H1 (cell line): ENCODE results near the gene AMPD3. TPM values are rescaled to one million over a fixed set of nuclear protein-coding genes. Genes with fewer than 3 reads are reported as not detected.

ENCODE experiments used
- CTCF ChIA-PET: fragments of 300-600 bp; sonication (Branson Sonifier 250); formaldehyde crosslinking; loops from one replicate; lab custom pipeline; 2021; ENCODE audit not compliant: partially characterized antibody; lab: Charles Lee
- POLR2A ChIA-PET: fragments of 300-600 bp; sonication (Branson Sonifier 250); formaldehyde crosslinking; loops from one replicate; lab custom pipeline; 2021; ENCODE audit warnings: inconsistent platforms; ENCODE audit not compliant: partially characterized antibody; lab: Charles Lee
- DNase-seq, 2 experiments: peaks; one replicate each; pipeline versions ENCODE4 v3.0.0 to v3.0.0-alpha.2; 2010 to 2022; ENCODE audit warnings: low spot score in 2 of 2, low read depth in 1 of 2, mixed read lengths in 1 of 2
- FAIRE-seq: peaks from 2 replicates; lab custom pipeline; 2011; peaks lifted over from hg19 to GRCh38; lab: Jason Lieb, UNC
- H2AFZ ChIP-seq: 2 replicates; pipeline ENCODE4 v1.8.1; 2012; ENCODE audit warnings: low read length, inconsistent platforms
- H2AK5ac ChIP-seq: 2 replicates; pipeline ENCODE4 v1.6.1; 2013; ENCODE audit warnings: low read depth, low read length
- H2BK120ac ChIP-seq: replicated peaks from 2 replicates; pipeline ENCODE3; 2013; ENCODE audit warnings: low read depth, low read length, inconsistent platforms
- H2BK12ac ChIP-seq: 2 replicates; pipeline ENCODE4 v1.6.1; 2013; ENCODE audit warnings: low read depth, low read length
- H2BK15ac ChIP-seq: 2 replicates; pipeline ENCODE4 v1.6.1; 2013; ENCODE audit warnings: low read length
- H2BK20ac ChIP-seq: 2 replicates; pipeline ENCODE4 v1.6.1; 2013; ENCODE audit warnings: low read length
- H2BK5ac ChIP-seq: 2 replicates; pipeline ENCODE4 v1.6.1; 2013; ENCODE audit warnings: low read depth, low read length
- H3K14ac ChIP-seq: 2 replicates; pipeline ENCODE4 v1.6.1; 2013; ENCODE audit warnings: inconsistent platforms; ENCODE audit not compliant: insufficient read length
- H3K18ac ChIP-seq: 2 replicates; pipeline ENCODE4 v1.6.1; 2013; ENCODE audit warnings: low read length; ENCODE audit errors: extremely low read depth
- H3K23ac ChIP-seq: 2 replicates; pipeline ENCODE4 v1.6.1; 2013; ENCODE audit warnings: inconsistent platforms; ENCODE audit not compliant: insufficient read length
- H3K23me2 ChIP-seq: 2 replicates; pipeline ENCODE4 v1.6.1; 2013; ENCODE audit warnings: low read depth, low read length
- H3K27ac ChIP-seq: 2 replicates; pipeline ENCODE4 v1.6.1; 2011; ENCODE audit warnings: low read depth, low read length, inconsistent platforms
- H3K27me3 ChIP-seq, 4 experiments: replicated peaks in 1 of 4; 1 replicate in 1 of 4; 2 replicates in 3 of 4; pipeline versions ENCODE4 v1.6.1 to v1.8.1; 2011 to 2013; ENCODE audit warnings: low read length in 3 of 4, mild to moderate bottlenecking in 3 of 4, inconsistent platforms in 2 of 4, mixed read lengths in 2 of 4, moderate library complexity in 1 of 4; ENCODE audit not compliant: control insufficient read depth in 3 of 4, insufficient read depth in 3 of 4; ENCODE audit errors: extremely low read depth in 1 of 4
- H3K36me3 ChIP-seq, 4 experiments: 2 replicates each; pipeline versions ENCODE4 v1.6.1 to v1.8.1; 2011 to 2013; ENCODE audit warnings: mild to moderate bottlenecking in 4 of 4, low read length in 3 of 4, moderate library complexity in 2 of 4, control low read depth in 1 of 4, inconsistent platforms in 1 of 4; ENCODE audit not compliant: insufficient read depth in 4 of 4, control insufficient read depth in 2 of 4
- H3K4ac ChIP-seq: replicated peaks from 2 replicates; pipeline ENCODE3; 2013; ENCODE audit warnings: low read length, low read depth, mixed read lengths, inconsistent platforms; ENCODE audit not compliant: insufficient read length
- H3K4me1 ChIP-seq, 4 experiments: replicated peaks in 1 of 4; 1 replicate in 1 of 4; 2 replicates in 3 of 4; pipeline versions ENCODE4 v1.6.1 to v1.8.1; 2011 to 2013; ENCODE audit warnings: low read length in 3 of 4, inconsistent platforms in 2 of 4, mixed read lengths in 1 of 4; ENCODE audit not compliant: insufficient read depth in 4 of 4, control insufficient read depth in 3 of 4
- H3K4me2 ChIP-seq, 2 experiments: 2 replicates each; pipeline versions ENCODE4 v1.6.1 to v1.8.1; 2011 to 2013; ENCODE audit warnings: low read depth in 2 of 2, low read length in 2 of 2, control low read depth in 1 of 2, inconsistent platforms in 1 of 2, mild to moderate bottlenecking in 1 of 2; ENCODE audit not compliant: insufficient read depth in 1 of 2
- H3K4me3 ChIP-seq, 4 experiments: fragments of 200-600, 300-600 bp in 1 of 4; sonication (generic), shearing (Covaris generic), sonication (Bioruptor Twin) in 1 of 4; 2 replicates each; pipeline versions ENCODE4 v1.5.1 to v1.8.1; 2011 to 2016; ENCODE audit warnings: low read length in 4 of 4, low read depth in 3 of 4, control low read depth in 2 of 4, inconsistent platforms in 2 of 4, mild to moderate bottlenecking in 2 of 4, mixed read lengths in 1 of 4, moderate library complexity in 1 of 4; ENCODE audit not compliant: insufficient read depth in 2 of 4; ENCODE audit errors: extremely low read depth in 1 of 4
- H3K56ac ChIP-seq: replicated peaks from 2 replicates; pipeline ENCODE3; 2013; ENCODE audit warnings: low read depth, mild to moderate bottlenecking, mixed read lengths, low read length, inconsistent platforms; ENCODE audit not compliant: insufficient read length
- H3K79me1 ChIP-seq: 2 replicates; pipeline ENCODE4 v1.6.1; 2013; ENCODE audit warnings: low read depth, low read length, control low read depth
- H3K79me2 ChIP-seq, 2 experiments: 2 replicates each; pipeline versions ENCODE4 v1.6.1 to v1.8.1; 2012 to 2013; ENCODE audit warnings: low read length in 2 of 2, mild to moderate bottlenecking in 2 of 2, inconsistent platforms in 1 of 2; ENCODE audit not compliant: insufficient read depth in 2 of 2, control insufficient read depth in 1 of 2
- H3K9ac ChIP-seq, 4 experiments: replicated peaks in 1 of 4; 1 replicate in 1 of 4; 2 replicates in 3 of 4; pipeline versions ENCODE4 v1.6.1 to v1.8.1; 2011 to 2013; ENCODE audit warnings: low read depth in 3 of 4, low read length in 3 of 4, control low read depth in 2 of 4, mild to moderate bottlenecking in 2 of 4, moderate library complexity in 2 of 4, inconsistent platforms in 1 of 4; ENCODE audit errors: extremely low read depth in 1 of 4
- H3K9me3 ChIP-seq, 2 experiments: 2 replicates each; pipeline versions ENCODE4 v1.6.1 to v1.8.1; 2012 to 2013; ENCODE audit warnings: mild to moderate bottlenecking in 2 of 2, moderate library complexity in 2 of 2, control low read depth in 1 of 2, inconsistent platforms in 1 of 2, low read depth in 1 of 2, low read length in 1 of 2, mixed read lengths in 1 of 2; ENCODE audit not compliant: insufficient read depth in 2 of 2
- H4K20me1 ChIP-seq, 2 experiments: replicated peaks in 1 of 2; 2 replicates each; pipeline versions ENCODE3 to v1.8.1; 2011 to 2013; ENCODE audit warnings: inconsistent platforms in 2 of 2, low read length in 2 of 2, mild to moderate bottlenecking in 1 of 2; ENCODE audit not compliant: insufficient read depth in 2 of 2, control insufficient read depth in 1 of 2
- H4K5ac ChIP-seq: 2 replicates; pipeline ENCODE4 v1.6.1; 2013; ENCODE audit warnings: low read length, low read depth, mixed read lengths, inconsistent platforms; ENCODE audit not compliant: insufficient read length
- H4K8ac ChIP-seq: 2 replicates; pipeline ENCODE4 v1.8.0; 2013; ENCODE audit warnings: mild to moderate bottlenecking, moderate library complexity, low read length, inconsistent platforms; ENCODE audit not compliant: insufficient read depth; ENCODE audit errors: extremely low read depth
- H4K91ac ChIP-seq: replicated peaks from 2 replicates; pipeline ENCODE3; 2013; ENCODE audit warnings: low read length, mixed read lengths, inconsistent platforms; ENCODE audit not compliant: insufficient read length
- WGBS, 2 experiments: shearing (Covaris generic) in 1 of 2; methylation state at CpG; one replicate each; pipeline versions ENCODE4 v1.1.6 to v1.1.7; 2013 to 2015; ENCODE audit warnings: low lambda C conversion rate in 2 of 2, mixed read lengths in 2 of 2, inconsistent platforms in 1 of 2, low coverage in 1 of 2, missing lambda C conversion rate in 1 of 2; ENCODE audit not compliant: insufficient replicate concordance in 2 of 2, insufficient coverage in 1 of 2, insufficient read length in 1 of 2; ENCODE audit errors: extremely low coverage in 1 of 2, missing lambda C conversion rate in 1 of 2; 5-methylcytosine and 5-hydroxymethylcytosine counted together
- polyA plus RNA-seq, 7 experiments: library from polyadenylated mRNA; depleted of rRNA in 3 of 7; stranded (reverse) in 5 of 7; unstranded in 2 of 7; fragments of >200 nt in 5 of 7; fragments of 200-250 nt in 2 of 7; gene quantifications; 1 replicate in 5 of 7; 2 replicates in 1 of 7; 4 replicates in 1 of 7; pipeline versions ENCODE4 v1.2.1 to v1.2.3, GENCODE V29; 2011 to 2013; ENCODE audit warnings: missing spikeins in 2 of 7, mixed read lengths in 2 of 7
- total RNA-seq: library from RNA; stranded (reverse); fragmentation: NEBNext Ultra II Directional; extraction: Animal tissue kit (Norgen Biotek cat#: 25700); gene quantifications from 2 replicates; pipeline ENCODE4 v1.2.1, GENCODE V29; 2021

Gene AMPD3
- total and polyA plus RNA-seq, 2 of the 8 experiments (the other 6 are each of a cell fraction or from before 2014, with no cell fraction given) = 4.0 to 6.3 TPM

DNA sequence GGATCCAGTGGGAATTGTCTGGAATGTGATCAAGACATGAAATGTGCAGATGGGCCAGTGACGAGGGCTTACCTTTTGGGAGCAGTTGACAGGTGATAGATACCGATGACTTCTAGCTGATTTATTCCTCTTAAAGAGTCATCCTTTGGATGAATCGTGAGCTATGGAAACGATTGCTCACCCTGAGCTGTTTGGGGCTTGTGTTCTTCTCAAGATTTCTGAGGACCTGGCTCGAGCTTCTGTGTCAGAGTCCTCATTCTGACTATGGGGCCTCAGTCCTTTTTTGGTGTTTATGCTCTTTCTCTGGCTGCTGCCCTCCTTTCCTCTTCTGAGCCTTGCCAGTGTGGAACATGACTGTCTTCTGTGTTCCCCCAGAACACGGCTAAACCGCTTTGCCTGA lies 11.9 kb upstream of the AMPD3 start:
- Histone ChIP-seq H3K9me3 (no peaks in the 10 kb centered on the region), H3K27ac (no peak overlapping the region), H3K4me3 (no peak overlapping the region), H3K9ac (no peak overlapping the region), H2BK5ac (no peak overlapping the region), H3K4me2 (no peak overlapping the region), H3K36me3 (no peaks in the 10 kb centered on the region), H4K5ac (no peak overlapping the region), H2BK12ac (no peak overlapping the region), H2AK5ac (no peak overlapping the region), H2AFZ (no peak overlapping the region), H3K79me2 (no peaks in the 10 kb centered on the region), H2BK15ac (0 out of 2 replicates have a peak overlapping the region, but pooled peaks have one; percentile 18), H4K20me1 (no peaks in the 10 kb centered on the region), H3K23me2 (no peaks in the 10 kb centered on the region), H3K4ac (no peak overlapping the region), H3K4me1 (no peaks in the 10 kb centered on the region), H2BK20ac (no peak overlapping the region), H3K27me3 (no peaks in the 10 kb centered on the region), H3K18ac (no peak overlapping the region), H3K14ac (no peak overlapping the region), H3K56ac (no peak overlapping the region), H4K8ac (no peak overlapping the region), H2BK120ac (no peak overlapping the region), H3K79me1 (no peaks in the 10 kb centered on the region), H4K91ac (no peak overlapping the region), H3K23ac (no peak overlapping the region)
- DNase-seq (no peak), FAIRE-seq (no peak)
- ChIA-PET CTCF (interaction anchor here (2.7 to 3.9 kb wide), 2 partner anchors 8 to 15 kb away, joined by 8 to 9 read pairs; no protein-coding TSS in a partner anchor), POLR2A (no interaction called here)
- WGBS, 2 experiments = 89% methylated on average over 7 of the region's 7 CpGs; no CpG with 5 or more reads in 1 of the 2 experiments
